HG03139 (cell line): ENCODE measurements around the gene GRIK3.

Experiments used
- ATAC-seq: cut with Tn5 transposase; IDR thresholded peaks from one replicate; pipeline ENCODE4 v1.9.1; 2021; ENCODE audit not compliant: unreplicated experiment

The GRIK3 gene

GRCh38 chr1:37017720-37018119 is 16.6 kb downstream of the GRIK3 start:
- ATAC-seq: no peak

GRCh38 chr1:37016121-37016520 is 18.2 kb downstream of the GRIK3 start:
- ATAC-seq: no peak

- no peak for ATAC-seq
Observed at GRCh38 chr1:37015713-37016112, 18.6 kb downstream of the GRIK3 start.

GRCh38 chr1:37012226-37012625 is 22.1 kb downstream of the GRIK3 start:
- no peak for ATAC-seq

- no peak for ATAC-seq
Observed at GRCh38 chr1:37010011-37010410, 24.3 kb downstream of the GRIK3 start.

GRCh38 chr1:37009521-37009920 is 24.8 kb downstream of the GRIK3 start:
- ATAC-seq: no peak

- no peak for ATAC-seq
Observed at GRCh38 chr1:37006132-37006868, 28.0 kb downstream of the GRIK3 start.

GRCh38 chr1:37002898-37003297 is 31.4 kb downstream of the GRIK3 start:
- no peak for ATAC-seq

- no peak for ATAC-seq
Observed at GRCh38 chr1:37001703-37002102, 32.6 kb downstream of the GRIK3 start.

- no peak for ATAC-seq
Observed at GRCh38 chr1:36996106-36996505, 38.2 kb downstream of the GRIK3 start.

GRCh38 chr1:36994868-36995267 is 39.4 kb downstream of the GRIK3 start:
- ATAC-seq: no peak

GRCh38 chr1:36994294-36994693 is 40.0 kb downstream of the GRIK3 start:
- ATAC-seq: no peak

GRCh38 chr1:36992139-36992943 is 42.0 kb downstream of the GRIK3 start:
- no peak for ATAC-seq

GRCh38 chr1:36991551-36991950 is 42.8 kb downstream of the GRIK3 start:
- no peak for ATAC-seq

- ATAC-seq: no peak
Observed at GRCh38 chr1:36990928-36991327, 43.4 kb downstream of the GRIK3 start.

- ATAC-seq: no peak
Observed at GRCh38 chr1:36989241-36989640, 45.1 kb downstream of the GRIK3 start.

- no peak for ATAC-seq
Observed at GRCh38 chr1:36988741-36989193, 45.5 kb downstream of the GRIK3 start.

GRCh38 chr1:36988321-36988720 is 46.0 kb downstream of the GRIK3 start:
- no peak for ATAC-seq

- ATAC-seq: no peak
Observed at GRCh38 chr1:36987276-36987675, 47.0 kb downstream of the GRIK3 start.

GRCh38 chr1:36986241-36986985 is 47.9 kb downstream of the GRIK3 start:
- no peak for ATAC-seq

- ATAC-seq: no peak
Observed at GRCh38 chr1:36984675-36985074, 49.6 kb downstream of the GRIK3 start.

- ATAC-seq: no peak
Observed at GRCh38 chr1:36984026-36984425, 50.3 kb downstream of the GRIK3 start.
